Kasumi-1 (cell line): ENCODE data around the gene PALM.
"Not testable (repeated sequence)": the region's sequence is repeated elsewhere in the genome, so short reads cannot be mapped to it uniquely, and the experiment has no call there.

Source experiments
- DNase-seq, 2 experiments: peaks; one replicate each; lab custom pipeline; 2025; lab: John Stamatoyannopoulos, UW

The PALM gene

GRCh38 chr19:732148-733069 lies 23.7 kb downstream of the PALM start:
- DNase-seq, result no peak

DNA sequence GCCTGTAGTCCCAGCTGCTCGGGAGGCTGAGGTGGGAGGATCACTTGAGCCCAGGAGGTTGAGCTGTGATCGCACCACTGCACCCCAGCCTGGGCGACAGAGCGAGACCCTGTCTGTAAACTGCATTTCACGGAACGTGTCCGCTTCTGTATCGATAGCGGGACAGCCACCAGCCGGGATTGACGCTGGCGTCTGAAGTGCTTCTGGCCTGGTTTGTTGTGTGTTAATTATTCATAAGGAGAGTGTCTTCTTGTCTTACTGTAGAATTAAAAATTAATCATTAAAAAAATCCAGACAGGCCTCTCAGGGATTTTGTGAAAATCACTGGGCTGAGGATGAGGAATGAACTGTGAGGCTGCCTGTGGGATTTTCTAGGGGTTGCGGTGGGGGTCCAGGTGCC lies 26.0 kb downstream of the PALM start:
- no peak for DNase-seq

DNA sequence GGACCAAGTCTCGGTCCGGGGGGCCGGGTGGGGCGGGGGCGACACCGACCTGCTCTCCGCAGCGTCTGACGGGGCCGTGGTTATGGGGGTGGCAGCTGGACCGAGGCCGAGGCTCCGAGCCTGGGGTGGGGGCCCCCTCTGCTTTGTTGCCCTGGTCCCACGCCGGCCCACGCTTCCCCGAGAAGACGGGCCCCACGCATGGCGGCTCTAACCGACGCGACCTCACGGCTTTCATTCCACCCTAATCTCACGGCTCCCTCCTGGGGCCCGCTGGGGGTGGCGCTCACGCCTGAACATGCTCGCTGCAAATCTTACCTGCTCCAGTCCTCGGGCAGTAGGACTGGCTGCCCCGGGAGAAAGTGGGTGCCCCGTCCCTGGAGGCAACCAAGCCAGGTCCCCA lies 27.4 kb downstream of the PALM start:
- DNase-seq, result no peak

- peak; percentile 18 to 35 for DNase-seq
Observed at GRCh38 chr19:737591-738093, 28.9 kb downstream of the PALM start.

DNA sequence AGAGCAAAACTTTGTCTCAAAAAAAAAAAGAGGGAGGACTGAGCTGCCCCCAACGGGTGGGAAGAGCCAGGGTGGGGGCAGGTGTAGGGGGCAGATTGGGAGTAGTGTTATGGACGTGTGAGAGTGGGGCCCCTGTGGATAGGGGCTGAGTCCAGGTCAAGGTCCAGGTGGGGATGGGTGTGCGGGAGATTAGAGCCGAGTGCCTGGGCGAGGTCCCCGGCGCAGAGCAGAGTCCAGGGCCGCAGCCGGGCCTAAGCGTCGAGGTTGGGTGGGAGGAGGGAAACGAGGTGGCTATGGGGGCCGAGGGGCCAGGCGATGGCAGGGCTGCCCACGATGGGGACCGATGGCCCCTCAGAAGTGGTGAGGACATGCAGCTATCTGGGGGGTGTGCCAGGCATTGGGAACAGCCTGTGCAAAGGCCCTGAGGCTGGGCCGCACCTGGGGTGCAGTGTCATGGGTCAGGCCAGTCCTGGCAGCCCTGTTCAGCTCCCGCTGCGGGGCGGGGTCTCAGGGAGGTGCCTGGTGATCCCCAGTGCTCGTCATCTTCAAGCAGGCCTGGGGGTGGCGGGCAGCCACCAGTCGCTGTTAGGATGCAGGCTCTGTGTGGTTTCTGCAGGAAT lies 29.9 kb downstream of the PALM start:
- DNase-seq, result no peak

- no peak for DNase-seq
Observed at GRCh38 chr19:739998-740715, 31.4 kb downstream of the PALM start.

DNA sequence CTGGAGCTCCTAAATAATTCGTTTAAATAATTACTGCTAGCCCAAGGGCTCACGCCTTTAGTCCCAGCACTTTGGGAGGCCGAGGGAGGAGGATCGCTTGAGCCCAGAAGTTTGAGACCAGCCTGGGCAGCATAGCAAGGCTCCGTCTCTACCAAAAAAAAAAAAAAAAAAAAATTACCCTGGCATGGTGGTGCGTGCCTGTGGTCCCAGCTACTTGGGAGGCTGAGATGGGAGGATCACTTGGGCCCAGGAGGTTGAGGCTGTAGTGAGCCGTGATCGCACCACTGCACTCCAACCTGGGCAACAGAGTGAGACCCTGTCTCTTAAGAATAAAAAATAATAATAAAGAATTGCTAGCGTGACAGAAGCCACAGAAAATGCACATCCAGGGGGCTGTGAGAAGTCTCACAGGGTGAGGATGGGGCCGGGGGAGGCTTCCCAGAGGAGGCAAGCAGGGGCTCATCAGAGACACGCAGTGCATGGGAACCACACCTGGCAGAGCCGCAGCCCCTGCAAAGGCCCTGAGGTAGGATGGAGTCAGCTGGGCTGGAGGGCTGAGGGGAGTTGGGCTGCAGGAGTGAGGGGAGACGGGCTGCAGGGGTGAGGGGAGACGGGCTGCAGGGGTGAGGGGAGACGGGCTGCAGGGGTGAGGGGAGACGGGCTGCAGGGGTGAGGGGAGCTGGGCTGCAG lies 32.2 kb downstream of the PALM start:
- DNase-seq, result not testable (repeated sequence)

GRCh38 chr19:741506-742131 lies 32.9 kb downstream of the PALM start:
- peak; percentile 63 to 70 for DNase-seq

DNA sequence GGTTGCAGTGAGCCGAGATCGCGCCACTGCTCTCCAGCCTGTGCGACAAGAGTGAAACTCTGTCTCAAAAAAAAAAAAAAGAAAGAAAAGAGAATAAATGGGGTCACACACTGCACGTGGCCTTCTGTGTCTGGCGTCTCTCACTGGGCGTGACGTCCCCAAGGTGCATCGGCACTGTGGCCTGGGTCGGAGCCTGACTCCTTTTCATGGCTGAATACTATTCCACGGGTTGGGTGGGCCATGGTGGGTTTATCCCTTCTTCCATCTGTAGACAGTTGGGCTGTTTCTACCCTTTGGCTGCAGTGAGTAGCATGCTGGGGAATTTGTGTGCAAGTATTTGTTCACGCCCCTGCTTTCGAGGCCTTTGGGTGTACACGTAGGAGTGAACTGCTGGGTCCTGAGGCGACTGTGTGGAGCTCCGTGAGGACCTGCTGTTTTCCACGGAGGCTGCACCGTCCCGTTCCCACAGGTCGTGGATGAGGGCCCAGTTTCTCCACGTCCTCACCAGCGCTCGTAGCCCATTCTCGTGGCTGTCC lies 33.9 kb downstream of the PALM start:
- no peak for DNase-seq

- no peak for DNase-seq
Observed at GRCh38 chr19:743168-743687, 34.5 kb downstream of the PALM start.

- not testable (repeated sequence) for DNase-seq
Observed at GRCh38 chr19:745138-745537, 36.4 kb downstream of the PALM start.

DNA sequence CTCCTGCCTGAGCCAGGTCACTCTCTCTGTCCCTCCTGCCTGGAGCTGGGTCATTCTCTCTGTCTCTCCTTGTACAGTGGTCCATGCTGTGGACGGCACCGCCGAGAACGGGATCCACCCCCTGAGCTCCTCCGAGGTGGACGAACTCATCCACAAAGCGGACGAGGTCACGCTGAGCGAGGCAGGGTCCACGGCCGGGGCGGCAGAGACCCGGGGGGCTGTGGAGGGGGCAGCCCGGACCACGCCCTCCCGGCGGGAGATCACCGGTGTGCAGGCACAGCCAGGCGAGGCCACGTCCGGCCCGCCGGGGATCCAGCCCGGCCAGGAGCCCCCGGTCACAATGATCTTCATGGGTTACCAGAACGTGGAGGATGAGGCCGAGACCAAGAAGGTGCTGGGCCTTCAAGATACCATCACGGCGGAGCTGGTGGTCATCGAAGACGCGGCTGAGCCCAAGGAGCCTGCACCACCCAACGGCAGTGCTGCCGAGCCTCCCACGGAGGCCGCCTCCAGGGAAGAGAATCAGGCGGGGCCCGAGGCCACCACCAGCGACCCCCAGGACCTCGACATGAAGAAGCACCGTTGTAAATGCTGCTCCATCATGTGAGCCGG lies 37.6 kb downstream of the PALM start:
- no peak for DNase-seq

DNA sequence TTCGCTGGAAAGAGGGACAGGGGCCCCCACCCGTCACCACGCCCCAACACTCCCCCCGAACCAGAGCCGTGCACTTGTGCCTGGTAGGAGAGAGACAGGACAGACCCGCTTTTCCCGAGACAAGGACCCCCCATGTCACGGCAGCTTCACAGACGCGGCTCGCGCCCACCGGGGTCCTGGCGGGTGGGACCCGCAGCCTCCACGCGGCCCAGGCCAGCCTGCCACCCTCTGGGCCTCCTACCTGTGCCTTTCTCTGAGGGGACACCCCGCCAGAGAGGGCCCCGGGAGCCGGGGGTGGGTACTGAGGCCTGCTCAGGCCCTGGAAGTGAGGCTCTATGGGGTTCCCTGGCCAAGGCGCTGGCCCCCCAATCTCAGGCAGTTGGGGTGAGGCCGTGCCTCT lies 38.2 kb downstream of the PALM start:
- no peak for DNase-seq

DNA sequence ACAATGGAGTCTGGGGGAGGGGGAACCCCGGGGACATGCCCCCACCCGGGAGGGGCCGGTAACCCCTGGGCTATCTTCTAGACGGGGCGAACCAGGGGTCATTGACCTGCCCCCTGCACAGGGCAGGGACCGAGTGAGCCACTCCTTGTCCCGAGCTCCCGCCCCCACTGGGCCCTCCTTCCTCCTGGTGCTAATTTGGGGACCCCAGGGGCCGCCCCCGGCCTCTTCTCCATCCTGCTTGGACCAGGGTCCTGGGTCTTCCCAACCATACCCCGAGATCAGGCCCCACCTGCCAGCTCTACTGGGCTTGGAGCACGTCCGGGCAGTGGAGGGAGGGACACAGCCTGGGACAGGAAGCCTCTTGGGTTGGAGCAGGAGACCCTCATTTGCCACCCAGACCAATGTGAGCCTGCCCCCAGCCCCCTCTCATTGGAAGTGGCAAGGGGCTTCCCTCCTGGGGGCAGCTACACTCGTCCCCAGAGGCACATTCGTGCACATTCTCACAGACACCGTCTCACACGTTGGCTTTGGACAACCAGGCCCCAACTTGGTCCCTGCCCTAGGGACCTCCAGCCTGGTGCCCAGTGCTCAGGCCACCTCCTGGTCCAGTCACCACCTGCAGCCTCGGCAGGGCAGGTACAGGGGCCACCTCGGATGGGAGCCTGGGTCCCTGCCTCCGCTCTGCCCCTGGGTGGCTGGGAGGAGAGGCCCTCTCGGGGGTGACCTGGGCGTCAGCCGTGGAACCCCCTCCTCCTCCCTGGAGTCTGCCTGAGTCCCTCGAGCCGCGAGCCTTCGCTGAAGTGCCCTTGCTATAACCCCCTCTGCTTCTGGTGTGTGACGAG lies 38.9 kb downstream of the PALM start:
- no peak for DNase-seq

- DNase-seq, result no peak
Observed at GRCh38 chr19:748274-748598, 39.5 kb downstream of the PALM start.

DNA sequence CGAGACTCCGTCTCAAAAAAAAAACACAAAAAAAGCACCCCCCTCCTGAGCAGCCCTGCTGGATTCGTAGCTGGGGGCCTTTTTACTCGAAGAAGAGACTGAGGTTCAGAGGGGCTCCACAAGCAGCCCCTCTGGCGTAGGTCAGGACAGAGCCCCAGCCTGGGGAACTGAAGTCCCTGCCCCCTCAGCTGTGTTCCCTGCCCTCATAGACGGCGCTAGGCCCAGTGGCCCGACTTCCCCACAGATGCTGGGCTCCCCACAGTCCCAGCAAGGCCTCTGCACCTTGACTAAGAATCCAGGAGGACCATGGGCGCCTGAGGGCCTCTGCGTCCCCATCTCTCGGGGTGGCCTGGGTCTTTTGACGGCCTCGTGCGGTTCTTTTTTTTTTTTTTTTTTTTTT lies 41.1 kb downstream of the PALM start:
- DNase-seq, result no peak

GRCh38 chr19:750640-751423 lies 42.1 kb downstream of the PALM start, which contains the start of gene MISP:
Gene MISP, plus strand, starts transcription at chr19:751112. Its CDS starts 5,835 bp downstream, at chr19:756947.
- no peak for DNase-seq

DNA sequence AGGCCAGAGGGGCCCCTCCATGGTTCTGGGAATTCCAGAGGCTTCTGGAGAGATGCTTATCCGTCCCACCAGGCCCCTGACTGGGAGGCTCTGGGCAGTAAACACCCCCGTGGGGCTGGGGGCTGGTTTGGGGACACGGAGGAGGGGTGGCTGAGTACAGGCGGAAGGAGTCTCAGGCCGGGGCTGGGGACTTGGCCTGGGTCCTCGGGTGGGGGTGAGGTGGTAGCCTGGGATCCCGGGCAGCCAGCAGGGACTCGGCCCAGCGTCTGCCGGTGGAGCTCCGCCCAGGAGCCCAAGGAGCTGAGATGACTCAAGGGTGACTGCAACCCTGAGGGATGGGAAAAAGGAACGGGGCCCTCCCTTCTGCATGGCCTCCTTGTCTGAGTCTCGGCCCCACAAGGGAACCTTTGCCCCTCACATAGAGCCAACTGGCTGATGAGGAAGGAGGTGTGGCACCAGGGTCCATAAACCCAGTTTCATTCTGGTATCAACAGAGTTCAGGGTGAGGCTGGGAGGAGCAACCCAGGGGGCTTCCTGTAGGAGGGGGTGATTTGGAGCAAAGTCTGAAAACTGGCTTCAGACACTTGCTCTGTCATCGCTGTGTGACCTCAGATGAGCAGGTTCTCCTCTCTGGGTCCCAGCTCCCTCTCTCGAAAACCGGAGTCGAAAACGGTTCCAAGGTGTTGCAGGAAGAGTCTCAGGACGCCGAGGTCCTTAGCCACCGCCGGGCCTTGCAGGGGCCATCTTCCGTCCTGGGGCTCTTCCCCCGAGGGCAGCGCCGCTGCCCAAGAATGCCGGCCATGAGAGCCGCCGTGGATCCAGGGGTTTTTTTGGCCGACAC lies 43.0 kb downstream of the PALM start:
- no peak for DNase-seq
